ENCODE measurements around the gene RGS3.

The RGS3 gene

DNA sequence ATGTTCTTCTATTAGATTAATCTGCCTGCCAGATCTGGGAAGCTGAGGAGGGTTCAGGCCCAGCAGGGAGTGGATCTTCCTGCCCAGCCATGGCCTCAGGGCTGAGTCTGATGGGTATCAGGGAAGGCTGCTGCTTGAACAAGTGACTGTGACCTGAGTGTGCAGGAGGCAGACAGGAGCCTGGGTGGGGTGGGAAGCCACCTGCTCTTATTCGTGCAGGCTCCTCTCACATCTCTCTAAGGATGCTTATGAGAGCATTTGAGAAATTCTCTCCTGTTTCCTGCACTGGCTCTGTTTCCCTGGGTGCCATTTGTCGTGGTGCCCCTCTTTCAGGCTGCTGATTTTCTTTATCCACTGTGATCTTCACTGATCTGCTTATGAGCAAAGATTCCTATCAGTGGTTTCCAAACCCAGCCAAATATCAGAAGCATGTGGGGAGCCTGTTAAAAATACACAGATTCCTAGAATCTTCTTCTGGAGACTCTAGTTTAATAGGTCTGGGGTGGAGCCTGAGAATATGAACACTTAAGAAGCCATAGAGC, 2.1 kb downstream of the RGS3 start:
- DNase-seq (ENCODE audit: low read depth in 2 of 2): no peak

DNA sequence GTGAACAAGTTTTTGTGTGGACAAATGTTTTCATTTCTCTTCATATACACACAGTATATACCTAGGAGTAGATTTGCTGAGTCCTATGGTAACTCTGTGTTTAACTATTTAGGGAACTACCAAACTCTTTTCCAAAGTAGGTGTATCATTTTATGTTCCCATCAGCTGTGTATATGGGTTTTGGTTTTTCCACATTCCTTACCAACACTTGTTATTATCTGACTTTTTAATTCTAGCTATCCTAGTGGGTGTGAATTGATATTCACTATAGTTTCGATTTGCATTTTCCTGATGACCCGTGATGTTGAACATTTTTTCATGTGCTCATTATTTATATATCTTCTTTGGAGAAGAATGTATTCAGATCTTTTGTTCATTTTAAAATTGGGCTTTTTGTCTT, 3.7 kb downstream of the RGS3 start:
- no peak for DNase-seq (ENCODE audit: low read depth in 2 of 2)

DNA sequence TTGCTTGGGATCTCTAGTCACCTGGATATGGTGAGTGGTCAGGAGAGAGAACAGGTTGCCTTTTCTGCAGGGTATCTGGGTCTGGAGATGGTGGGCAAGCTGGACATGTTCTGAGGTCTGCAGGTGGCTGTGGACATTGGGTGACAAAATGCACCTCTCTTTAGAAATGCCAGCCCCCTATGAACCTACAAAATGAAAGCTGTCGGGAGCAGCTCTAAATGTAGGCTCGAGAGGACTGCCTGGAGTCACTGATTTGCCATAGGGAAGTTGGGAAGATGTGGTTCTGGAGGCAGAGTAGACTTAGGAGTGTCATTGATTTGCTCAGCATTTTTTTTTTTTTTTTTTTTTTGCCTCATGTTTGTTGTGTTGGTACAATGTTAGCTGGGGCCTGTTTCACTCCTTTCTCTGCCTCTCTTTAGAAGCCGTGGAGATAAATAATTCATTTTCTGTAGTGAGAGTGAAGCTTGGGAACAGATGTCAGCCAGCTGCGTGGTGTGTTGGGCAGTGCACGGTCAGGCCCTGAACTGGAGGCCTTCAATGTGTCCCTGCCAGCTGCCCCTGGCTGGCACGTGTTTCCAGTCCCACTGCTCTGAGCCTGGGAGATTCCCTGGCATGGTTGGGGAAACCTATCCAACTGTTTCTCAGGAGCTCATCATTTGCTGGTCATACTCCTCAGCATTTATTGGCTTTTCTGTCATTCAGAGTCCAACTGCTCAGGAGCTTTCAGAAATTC, 5.4 kb downstream of the RGS3 start:
- no peak for DNase-seq (ENCODE audit: low read depth in 2 of 2)

DNA sequence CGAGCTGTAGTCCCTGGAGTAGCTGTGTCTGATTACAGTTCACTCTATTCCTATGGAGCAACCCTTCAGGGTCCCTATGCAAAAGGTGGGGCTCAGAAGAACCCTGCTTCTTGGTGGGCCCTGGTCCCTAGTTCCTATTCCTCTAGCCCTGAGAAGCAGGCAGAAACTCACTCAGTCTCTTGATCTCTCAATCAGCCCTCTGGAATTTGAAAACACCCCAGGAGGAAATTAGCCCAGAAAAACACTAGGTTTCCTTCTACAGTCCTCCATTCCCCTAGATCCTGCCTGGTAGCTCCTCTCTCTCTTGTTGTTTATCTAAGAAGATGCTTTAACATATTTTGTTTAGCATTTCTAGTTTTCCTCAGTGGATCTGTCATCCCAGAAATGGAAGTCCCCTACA, 7.6 kb downstream of the RGS3 start:
- no peak for DNase-seq (ENCODE audit: low read depth in 2 of 2)

DNA sequence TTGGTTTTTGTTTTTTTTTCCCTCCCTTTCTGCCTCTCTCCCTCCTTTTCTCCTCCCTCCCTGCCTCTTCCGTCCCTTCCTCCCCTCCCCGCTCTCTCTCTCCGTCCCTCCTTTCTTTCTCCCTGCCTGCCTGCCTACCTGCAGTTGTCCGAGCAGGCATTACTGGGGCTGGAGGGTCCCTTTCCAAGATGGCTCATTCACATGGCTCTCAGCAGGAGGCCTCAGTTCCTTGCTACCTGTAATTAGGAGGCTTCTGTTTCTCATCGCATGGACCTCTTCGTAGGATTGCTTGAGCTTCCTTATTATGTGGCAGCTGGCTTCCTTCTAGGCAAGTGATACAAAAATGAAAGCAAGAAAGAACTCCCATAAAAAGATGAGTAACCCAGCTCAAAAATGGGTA, 8.0 kb downstream of the RGS3 start:
- DNase-seq (ENCODE audit: low read depth in 2 of 2): no peak

DNA sequence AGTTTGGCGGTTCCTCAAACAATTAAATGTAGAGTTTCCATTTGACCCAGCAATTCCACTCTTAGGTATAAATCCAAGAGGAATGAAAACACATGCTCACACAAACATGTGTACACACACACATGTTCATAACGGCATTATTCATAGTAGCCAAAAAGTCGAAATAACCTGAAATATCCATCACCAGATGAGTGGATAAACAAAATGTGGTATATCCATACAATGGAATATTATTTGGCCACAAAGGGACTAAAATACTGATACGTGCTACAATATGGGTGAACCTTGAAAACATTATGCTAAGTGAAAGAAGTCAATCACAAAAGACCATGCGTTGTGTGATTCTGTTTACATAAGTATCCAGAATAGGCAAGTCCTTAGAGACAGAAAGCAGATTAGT, 8.7 kb downstream of the RGS3 start:
- DNase-seq (ENCODE audit: low read depth in 2 of 2): no peak

DNA sequence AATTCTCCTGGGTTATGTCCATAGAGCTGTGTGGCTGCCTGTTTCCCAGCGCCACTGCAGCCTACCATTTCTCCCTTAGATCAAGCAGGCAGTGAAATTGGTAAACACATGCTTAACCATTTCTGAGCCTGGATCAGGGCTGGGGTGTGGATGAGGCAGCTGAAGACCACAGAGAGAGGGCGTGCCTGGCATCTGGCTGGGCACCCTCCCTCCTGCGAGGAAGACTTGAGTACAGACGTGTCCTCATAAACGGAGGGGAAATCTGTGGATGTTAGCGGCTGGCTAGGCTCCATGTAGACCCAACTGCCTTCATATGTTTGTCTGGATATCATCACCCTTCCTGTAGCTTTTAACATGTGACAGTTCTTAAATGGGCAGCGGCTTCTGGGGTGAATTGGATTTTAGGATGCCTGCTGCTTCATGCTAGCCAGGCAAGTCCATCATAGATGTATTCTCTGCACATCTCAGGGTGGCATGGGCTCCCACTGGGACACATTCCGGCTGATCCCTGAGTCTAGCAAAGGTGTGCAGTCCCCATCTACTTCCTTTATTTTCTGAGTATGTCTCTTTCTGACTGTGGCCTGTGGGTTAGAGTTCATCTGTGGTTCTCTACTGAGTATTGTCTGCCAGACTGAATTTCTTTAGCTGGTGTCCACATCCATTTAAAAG, 11.0 kb downstream of the RGS3 start:
- no peak for DNase-seq (ENCODE audit: low read depth in 2 of 2)

DNA sequence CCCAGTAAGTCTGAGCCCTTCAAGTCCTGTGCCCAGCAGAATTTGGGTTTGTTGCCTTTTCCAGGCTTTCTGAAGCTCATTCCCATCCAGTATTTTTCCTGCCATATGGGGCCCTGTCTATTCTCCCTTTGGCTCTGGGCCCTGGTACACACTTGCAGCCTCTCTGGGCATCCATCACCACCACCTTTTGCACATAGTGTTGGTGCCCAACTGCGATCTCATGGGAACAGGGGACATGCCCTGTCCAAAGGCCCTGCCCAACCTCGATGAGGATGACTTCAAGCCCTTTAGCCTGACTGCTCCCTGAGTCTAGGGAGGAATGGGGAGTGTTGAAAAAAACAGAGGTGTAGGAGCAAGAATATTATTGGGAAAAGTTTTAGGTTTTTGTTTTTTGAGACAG, 11.5 kb downstream of the RGS3 start:
- no peak for DNase-seq (ENCODE audit: low read depth in 2 of 2)

DNA sequence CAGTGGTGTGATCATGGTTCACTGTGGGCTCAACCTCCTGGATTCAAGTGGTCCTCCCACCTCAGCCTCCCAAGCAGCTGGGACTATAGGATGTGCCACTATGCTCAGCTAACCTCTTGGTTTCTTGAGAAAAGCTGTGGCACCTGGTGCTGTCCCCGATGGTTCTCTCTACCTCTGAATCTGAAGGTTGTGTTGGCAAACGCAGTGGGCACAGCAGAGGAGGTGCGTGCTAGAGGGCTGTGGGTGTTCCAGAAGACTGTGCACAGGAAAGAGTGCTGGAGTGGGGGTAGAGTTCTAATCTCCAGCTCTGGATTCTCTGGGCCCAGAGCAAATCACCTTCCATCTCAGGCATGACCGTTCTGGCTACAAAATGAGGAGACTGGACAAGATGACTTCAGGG, 12.5 kb downstream of the RGS3 start:
- no peak for DNase-seq (ENCODE audit: low read depth in 2 of 2)

DNA sequence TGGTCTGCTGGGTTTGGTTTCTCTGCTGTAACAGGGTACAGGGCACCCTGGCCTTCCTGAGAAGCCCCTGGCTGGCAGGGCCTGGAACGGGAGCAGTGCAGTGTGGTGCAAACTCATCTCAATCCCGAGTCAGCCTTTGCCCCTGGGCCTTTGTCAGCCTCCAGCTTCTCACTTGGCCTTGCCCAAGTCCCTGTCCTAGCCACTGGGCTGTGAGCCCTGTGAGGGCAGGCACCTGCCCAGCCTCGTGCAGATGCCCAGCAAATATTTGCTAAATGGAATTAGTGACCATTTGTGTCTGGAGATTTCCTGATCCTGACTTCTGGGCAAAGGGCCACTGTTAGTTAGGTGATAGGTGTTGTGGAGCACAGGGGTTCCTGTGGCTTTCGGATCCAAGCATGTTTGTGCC, 13.0 kb downstream of the RGS3 start:
- DNase-seq (ENCODE audit: low read depth in 2 of 2): no peak

DNA sequence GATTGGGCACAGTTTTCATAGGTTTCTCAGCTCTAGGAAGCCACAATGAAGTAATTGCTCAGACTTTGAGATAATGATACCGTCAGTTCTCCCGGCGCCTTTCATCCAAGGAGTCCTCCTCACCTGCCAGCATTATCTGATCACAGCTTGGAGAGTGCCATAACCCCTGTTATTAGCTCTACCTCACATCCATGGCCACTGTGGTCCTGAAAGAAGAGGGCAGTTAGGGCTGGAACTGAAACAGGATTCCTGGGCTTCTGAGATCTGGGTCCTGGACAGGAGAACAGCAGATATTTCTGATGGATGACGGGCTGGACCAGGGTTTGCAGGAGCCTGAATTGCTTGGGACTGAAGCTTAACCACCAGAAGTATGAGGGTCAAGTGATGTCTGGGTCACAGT, 13.5 kb downstream of the RGS3 start:
- no peak for DNase-seq (ENCODE audit: low read depth in 2 of 2)

DNA sequence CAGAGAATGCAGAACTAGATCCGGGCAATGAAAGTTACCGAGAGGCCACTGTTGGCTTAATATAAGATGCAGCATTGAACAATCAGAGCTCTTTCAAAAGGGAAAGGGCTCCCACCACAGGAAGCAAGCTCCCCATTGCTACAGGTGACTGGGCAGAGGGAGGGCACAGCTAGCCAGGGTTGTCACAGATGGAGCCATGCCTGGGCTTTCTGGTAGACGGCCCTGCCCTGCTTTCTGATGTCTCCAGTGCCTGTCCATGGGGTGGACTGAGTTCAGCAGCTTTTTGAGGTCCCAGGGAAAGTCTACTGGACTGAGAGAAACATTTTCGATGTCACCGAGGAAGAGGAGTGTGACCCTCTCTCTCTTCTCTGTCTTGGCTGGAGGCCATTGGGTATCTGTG, 14.1 kb downstream of the RGS3 start:
- DNase-seq (ENCODE audit: low read depth in 2 of 2): no peak

DNA sequence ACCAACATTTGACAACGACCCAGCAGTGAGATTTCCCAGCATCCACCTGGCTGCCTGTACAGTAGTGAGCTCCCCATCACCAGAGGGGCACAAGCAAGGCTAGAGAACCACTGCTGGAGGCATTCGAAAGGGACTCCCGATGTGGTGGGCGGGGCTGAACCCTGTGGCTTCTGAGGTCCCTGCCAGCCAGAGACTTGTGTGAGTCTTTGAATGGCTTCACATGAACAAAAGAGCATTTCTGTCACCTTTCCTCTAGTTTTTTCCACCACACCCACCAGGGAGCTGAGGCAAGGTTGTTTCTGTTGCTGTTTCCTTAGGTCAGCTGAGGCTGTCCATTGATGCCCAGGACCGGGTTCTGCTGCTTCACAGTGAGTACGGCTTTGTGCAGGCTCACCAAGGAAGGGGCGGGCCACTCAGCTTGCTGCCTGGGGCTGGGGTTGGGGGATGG, 15.7 kb downstream of the RGS3 start:
- peak in 1 of 2 experiments; percentile 4 for DNase-seq (ENCODE audit: low read depth in 2 of 2)

DNA sequence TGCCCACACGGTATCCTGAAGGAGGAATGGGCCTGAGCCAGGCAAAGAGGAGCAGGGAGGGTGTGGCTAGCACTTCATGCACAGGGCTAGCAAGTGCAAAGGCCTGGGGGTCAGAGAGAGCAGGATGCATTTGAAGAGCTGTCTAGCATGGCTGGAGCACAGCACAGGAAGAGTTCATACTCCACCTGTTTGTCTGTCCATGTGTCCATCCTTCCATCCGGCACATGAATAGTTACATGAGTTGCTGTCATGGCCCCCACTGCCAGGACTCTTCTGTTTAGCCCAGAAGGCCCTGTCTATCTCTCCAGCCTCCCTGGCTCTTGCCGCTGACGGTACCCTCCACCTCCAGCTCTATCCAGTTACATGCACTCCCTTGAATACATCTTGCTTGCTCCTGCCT, 17.1 kb downstream of the RGS3 start:
- DNase-seq (ENCODE audit: low read depth in 2 of 2): no peak

DNA sequence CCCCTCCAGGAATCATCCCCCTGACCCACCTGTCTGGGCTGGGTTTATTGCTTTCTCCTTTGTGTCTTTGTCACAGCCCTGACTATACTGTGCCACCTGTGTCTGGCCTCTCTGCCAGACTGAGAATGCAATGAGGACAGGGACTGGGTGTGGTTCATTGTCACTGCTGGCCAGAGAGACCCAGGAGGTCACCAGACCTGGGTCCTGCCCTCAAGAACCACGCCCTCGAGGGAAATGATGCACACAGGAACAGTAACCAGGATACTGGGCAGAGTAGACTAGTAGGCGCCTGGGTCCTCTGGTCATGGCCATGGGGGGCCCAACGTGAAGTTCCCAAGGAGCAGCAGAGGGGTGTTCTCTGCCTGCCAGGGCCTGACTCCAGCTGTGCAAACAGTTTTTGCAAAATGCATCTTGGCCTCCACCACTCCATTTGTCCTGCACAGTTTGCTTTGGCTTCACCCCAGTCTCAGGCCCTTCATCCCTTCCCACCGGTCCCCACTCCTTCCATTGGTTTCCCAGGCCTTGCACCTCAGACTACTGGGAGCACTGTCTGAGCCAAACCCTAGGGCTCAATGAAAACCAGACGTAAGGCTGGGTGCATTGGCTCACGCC, 17.8 kb downstream of the RGS3 start:
- no peak for DNase-seq (ENCODE audit: low read depth in 2 of 2)

DNA sequence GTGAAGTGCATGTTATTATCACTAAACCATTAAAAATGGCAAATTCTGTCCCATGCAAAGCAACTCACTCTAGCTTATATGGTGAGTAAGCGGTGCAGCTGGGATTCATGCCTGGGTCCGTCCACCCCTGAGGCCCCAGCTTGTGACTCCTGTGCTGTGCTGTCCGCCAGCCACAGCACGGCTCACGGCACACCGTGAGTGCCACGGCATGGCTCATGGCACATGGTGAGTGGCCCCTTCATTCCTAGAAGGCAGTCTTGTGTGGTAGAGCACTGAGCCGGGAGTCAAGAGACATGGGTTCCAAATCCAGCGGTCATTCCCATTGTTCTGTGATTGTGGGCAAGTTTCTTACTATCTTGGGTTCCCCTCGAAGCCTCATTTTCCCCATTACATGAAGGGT, 18.8 kb downstream of the RGS3 start:
- no peak for DNase-seq (ENCODE audit: low read depth in 2 of 2)

DNA sequence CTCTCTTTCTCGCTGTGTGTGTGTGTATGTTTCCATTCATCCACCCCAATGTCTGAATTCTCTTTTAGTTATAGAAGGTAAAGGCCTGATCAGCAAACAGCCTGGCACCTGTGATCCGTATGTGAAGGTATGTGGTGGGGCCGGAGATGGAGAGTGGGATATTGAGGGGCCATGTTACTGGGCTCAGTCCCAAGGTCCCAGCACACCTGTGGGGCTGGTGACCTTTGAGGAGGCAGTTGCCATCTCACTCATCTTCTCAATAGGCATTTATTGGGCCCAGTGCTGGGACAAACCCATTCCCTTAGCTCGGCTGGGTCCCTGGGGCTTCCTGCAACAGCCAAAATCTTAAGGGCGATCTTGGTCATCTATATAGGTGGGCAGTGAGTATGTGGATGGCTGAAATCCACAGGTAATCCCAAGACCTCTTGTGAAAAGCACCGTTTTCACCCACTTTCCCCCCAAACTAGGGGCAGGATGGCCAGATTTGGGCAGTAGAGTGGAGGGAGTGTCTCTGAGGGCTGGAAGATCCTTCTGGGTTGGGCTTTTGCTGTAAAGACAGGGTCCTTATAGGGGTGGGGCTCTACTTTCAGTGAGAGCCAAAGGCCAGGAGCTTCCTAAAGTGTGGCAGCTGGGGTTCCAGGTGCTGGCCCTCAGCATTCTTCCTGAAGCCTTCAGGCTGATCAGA, 19.6 kb downstream of the RGS3 start:
- DNase-seq (ENCODE audit: low read depth in 2 of 2): no peak

DNA sequence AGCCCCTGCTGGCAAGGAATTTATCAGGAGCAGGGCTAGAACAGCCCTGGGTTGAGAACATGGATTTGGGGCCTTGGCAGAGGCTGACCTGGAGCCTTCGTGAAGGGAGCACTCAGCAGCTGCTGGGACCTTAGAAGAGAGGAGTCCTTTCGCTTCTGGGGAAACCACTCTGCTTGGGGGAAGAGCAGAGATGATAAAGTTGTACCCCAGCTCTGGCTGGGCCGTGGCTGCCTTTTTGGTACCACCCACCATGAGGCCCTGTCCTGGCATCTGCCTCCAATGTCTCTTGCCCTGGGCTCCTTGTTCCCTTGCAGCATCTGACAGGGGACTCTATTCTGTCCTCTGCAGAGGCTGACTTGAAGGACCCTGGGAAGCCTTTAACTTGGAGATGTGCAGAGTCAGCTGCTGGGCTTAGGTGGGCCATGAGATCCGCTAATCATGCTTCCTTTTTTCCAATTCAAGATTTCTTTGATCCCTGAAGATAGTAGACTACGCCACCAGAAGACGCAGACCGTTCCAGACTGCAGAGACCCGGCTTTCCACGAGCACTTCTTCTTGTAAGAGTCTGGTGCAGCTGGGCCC, 20.2 kb downstream of the RGS3 start:
- no peak for DNase-seq (ENCODE audit: low read depth in 2 of 2)

DNA sequence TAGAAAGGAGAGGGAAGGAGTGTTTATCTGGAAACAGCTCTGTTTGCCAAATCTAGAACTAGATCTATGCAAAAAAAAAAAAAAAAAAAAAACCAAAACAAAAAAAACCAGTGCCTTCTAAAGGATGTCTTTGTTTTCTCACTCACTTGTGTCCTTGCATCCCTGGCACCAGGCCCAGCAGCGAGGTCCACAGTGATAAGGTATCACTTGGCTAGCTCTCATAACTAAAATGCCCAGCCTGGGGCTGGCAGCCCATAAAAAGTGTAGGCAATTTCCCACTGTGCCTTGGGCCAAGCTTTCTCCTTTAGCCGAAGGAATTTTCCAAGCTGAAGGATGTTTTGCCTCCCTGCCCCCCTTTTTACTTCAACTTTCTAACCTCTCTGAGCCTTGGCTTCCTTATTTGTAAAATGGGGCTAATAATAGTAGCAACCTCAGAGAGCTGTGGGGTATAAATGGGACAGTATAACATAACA, 20.8 kb downstream of the RGS3 start:
- no peak for DNase-seq (ENCODE audit: low read depth in 2 of 2)

DNA sequence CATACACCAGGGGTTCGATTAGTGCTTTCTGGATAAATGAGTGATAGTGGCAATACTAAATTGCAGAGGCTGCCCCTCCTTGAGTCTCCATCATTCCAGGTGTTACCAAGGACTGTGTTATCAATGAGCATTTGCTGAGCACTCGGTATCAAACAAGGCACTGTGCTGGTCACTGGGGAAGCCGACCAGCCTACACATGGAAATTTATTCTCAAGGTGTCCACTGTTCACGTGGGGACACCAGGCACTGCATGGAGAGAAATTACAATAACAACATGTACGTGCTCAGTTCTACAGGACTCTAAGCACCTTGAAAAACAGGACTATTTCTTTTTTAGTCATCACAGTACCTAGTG, 22.2 kb downstream of the RGS3 start:
- DNase-seq (ENCODE audit: low read depth in 2 of 2): no peak

DNA sequence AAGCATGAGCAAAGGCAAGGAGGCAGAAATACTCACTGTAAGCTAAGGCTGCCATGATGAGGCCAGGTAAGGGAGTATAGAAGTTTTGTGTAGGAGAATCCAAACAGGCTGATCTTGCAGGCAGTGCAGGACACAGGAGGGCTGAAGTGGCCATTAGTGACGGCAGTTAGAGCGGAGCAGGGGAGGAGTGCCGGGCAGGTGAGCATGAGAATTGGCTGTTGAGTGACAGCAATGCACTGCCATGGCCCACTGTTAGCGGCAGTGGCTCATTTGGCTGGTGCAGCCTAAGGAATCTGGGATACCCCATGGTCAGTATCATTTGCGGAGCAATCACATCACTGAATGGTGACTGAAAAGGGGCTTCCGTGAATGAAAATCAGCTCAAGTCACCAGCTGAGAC, 22.8 kb downstream of the RGS3 start:
- no peak for DNase-seq (ENCODE audit: low read depth in 2 of 2)

DNA sequence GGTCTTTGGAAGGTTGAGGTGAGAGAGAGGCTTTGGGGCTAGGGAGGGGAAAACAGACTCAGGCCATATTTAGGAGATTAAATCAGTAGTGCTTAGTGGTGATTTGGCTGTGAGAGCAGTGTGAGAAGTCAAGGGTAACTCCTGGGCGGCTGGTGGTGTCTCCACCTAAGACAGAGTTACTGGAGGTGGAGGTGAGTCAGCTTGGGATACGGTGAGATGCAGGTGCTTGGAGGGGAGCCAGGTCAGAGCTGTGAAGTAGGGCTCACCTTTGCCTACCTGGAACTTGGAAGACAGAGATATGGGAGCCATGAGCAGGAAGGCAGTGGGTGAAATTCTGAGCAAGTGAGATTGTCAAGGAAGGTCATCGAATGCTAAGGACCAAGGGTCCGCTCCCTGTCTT, 24.5 kb downstream of the RGS3 start:
- DNase-seq (ENCODE audit: low read depth in 2 of 2): no peak

Data from stimulated activated CD4-positive, alpha-beta T cell treated with anti-CD3 and anti-CD28 coated beads, Interleukin-12 subunit alpha, Interleukin-12 subunit beta, amount 100 ng/mL, for 24 hours (primary cell).